Right lobe of liver (tissue), 4 donors: ENCODE data around the gene ENOX1.

Experiments
- POLR2A ChIP-seq: fragments of 450-650 bp; IDR thresholded peaks from one replicate; pipeline ENCODE4 v1.6.1; 2017; ENCODE audit warnings: antibody characterized with exemption, mild to moderate bottlenecking
- TF ChIP-seq, protein P1 (sequence below), 4 donors: fragments of 200-600 bp in 3 of 4; fragments of 450-650 bp in 1 of 4; IDR thresholded peaks; one replicate each; pipeline versions ENCODE4 v1.5.1 to v1.8.0; 2016 to 2022; ENCODE audit warnings: antibody characterized with exemption in 4 of 4, mild to moderate bottlenecking in 2 of 4
- donor health status: DM: no; HTN: no; CAD: no.
- donor health status: DM: no; HTN: no; CAD: no.
- donor health status: DM: no; HTN: yes; CAD: no.

- TF ChIP-seq, protein P1, sequence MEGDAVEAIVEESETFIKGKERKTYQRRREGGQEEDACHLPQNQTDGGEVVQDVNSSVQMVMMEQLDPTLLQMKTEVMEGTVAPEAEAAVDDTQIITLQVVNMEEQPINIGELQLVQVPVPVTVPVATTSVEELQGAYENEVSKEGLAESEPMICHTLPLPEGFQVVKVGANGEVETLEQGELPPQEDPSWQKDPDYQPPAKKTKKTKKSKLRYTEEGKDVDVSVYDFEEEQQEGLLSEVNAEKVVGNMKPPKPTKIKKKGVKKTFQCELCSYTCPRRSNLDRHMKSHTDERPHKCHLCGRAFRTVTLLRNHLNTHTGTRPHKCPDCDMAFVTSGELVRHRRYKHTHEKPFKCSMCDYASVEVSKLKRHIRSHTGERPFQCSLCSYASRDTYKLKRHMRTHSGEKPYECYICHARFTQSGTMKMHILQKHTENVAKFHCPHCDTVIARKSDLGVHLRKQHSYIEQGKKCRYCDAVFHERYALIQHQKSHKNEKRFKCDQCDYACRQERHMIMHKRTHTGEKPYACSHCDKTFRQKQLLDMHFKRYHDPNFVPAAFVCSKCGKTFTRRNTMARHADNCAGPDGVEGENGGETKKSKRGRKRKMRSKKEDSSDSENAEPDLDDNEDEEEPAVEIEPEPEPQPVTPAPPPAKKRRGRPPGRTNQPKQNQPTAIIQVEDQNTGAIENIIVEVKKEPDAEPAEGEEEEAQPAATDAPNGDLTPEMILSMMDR (IDR thresholded peaks at IDR 0.05) = no peak
- no peak for TF ChIP-seq POLR2A
These were observed 133.4 kb downstream of the ENOX1 start for GRCh38 chr13:43653395-43653794.
